Measurements from ENCODE around the gene ZBTB38. TPM values are rescaled to one million over a fixed set of nuclear protein-coding genes. Genes with fewer than 3 reads are reported as not detected.

ZBTB38 gene
- total and polyA plus RNA-seq, 2 experiments from 2014 or later, result 112 to 175 TPM

GRCh38 chr3:141408596-141408995 lies 40.3 kb downstream of the ZBTB38 start:
- H3K27ac ChIP-seq, result peak overlapping the region; percentile 92
- in situ Hi-C loops (cut with MboI), result no loop called here
- TF ChIP-seq EZH2 (IDR thresholded peaks at IDR 0.05; ENCODE audit: insufficient read depth, poor library complexity, severe bottlenecking), result no peak

DNA sequence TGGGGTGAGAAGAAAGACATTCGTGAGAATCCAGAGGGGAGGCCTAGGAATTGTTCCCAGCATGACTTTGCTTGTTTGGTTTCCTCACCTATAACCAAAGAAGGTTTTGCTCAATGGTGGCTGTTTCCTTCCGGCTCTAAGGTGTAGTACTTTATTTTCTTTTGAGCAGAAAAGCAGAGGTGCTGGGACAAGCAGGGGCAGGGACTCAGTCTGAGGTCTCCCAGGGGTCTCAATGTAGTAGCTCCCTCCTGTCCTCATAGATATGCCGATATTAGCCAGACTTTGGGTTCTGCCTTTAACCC lies 41.6 kb downstream of the ZBTB38 start:
- no peak for DNase-seq
- H3K4me2 ChIP-seq (ENCODE audit: unreplicated experiment), result peak overlapping the region; percentile 79
- 61 to 66% methylated on average over 3 of the region's 3 CpGs for WGBS, 2 experiments (ENCODE audit: low coverage in 1 of 2, low lambda C conversion rate in 2 of 2, missing lambda C conversion rate in 2 of 2)
- H3K27me3 ChIP-seq (replicated peaks; ENCODE audit: insufficient read depth), result no peaks in the 10 kb centered on the region
- no peak for TF ChIP-seq EZH2 (IDR thresholded peaks at IDR 0.05; ENCODE audit: insufficient read depth, poor library complexity, severe bottlenecking)
- in situ Hi-C loops (cut with MboI), result no loop called here
- H3K27ac ChIP-seq, result peak overlapping the region; percentile 92
- H3K9ac ChIP-seq, result peak overlapping the region; percentile 81
- peaks cover 96% of the 10 kb centered on the region for H3F3A ChIP-seq (ENCODE audit: insufficient read depth)
- H3K79me2 ChIP-seq (ENCODE audit: insufficient read depth), result peaks cover 90% of the 10 kb centered on the region
- H2AFZ ChIP-seq, result no peak overlapping the region
- H3K9me3 ChIP-seq (ENCODE audit: low read depth), result no peaks in the 10 kb centered on the region
- H3K4me3 ChIP-seq, result no peak overlapping the region
- H3K9me2 ChIP-seq (ENCODE audit: insufficient read depth), result no peaks in the 10 kb centered on the region
- no peaks in the 10 kb centered on the region for H4K20me1 ChIP-seq (ENCODE audit: insufficient read depth)
- H3K36me3 ChIP-seq (ENCODE audit: low read depth), result peaks cover 34% of the 10 kb centered on the region
- H3K4me1 ChIP-seq (ENCODE audit: insufficient read depth), result peaks cover 98% of the 10 kb centered on the region

More at GRCh38 chr3:141408596-141408995, 40.3 kb downstream of the ZBTB38 start:
- H3K36me3 ChIP-seq (ENCODE audit: low read depth), result peaks cover 32% of the 10 kb centered on the region
- no peaks in the 10 kb centered on the region for H3K9me3 ChIP-seq (ENCODE audit: low read depth)
- no peak for DNase-seq
- H3K27me3 ChIP-seq (replicated peaks; ENCODE audit: insufficient read depth), result no peaks in the 10 kb centered on the region
- no peaks in the 10 kb centered on the region for H3K9me2 ChIP-seq (ENCODE audit: insufficient read depth)
- no peak overlapping the region for H3K4me2 ChIP-seq (ENCODE audit: unreplicated experiment)
- no peak overlapping the region for H3K4me3 ChIP-seq
- peaks cover 96% of the 10 kb centered on the region for H3F3A ChIP-seq (ENCODE audit: insufficient read depth)
- no peaks in the 10 kb centered on the region for H4K20me1 ChIP-seq (ENCODE audit: insufficient read depth)
- no peak overlapping the region for H2AFZ ChIP-seq
- peak overlapping the region; percentile 65; the same call in 1 of the 2 replicates for H3K9ac ChIP-seq
- peaks cover 98% of the 10 kb centered on the region for H3K4me1 ChIP-seq (ENCODE audit: insufficient read depth)
- 24 to 31% methylated on average over 1 of the region's 1 CpG for WGBS, 2 experiments (ENCODE audit: low coverage in 1 of 2, low lambda C conversion rate in 2 of 2, missing lambda C conversion rate in 2 of 2)
- peaks cover 90% of the 10 kb centered on the region for H3K79me2 ChIP-seq (ENCODE audit: insufficient read depth)

DNA sequence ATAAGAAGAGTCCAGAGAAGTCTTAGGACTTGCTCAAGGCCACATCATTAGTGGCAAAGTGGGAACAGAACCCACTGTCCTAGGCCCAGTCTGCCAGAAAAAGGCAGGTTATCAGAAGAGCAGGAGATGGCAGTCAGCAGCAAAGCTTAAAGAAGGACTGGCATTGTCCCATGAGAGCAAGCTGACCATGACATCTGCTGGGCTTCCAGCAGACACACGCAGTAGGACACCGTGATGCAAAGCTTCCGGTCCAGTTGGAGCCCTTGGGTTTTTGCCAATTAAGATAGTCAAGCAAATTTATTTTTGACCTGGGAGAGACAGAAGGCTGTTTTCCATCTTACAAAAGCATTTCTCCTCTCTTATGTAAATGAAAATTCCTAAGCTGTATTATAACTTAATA lies 42.1 kb downstream of the ZBTB38 start:
- Histone ChIP-seq H3K27ac (peak overlapping the region; percentile 92), H3K4me2 (ENCODE audit: unreplicated experiment) (peak overlapping the region; percentile 79), H2AFZ (no peak overlapping the region), H3K27me3 (replicated peaks; ENCODE audit: insufficient read depth) (no peaks in the 10 kb centered on the region), H3K4me3 (no peak overlapping the region), H4K20me1 (ENCODE audit: insufficient read depth) (no peaks in the 10 kb centered on the region), H3K9me3 (ENCODE audit: low read depth) (no peaks in the 10 kb centered on the region), H3K36me3 (ENCODE audit: low read depth) (peaks cover 36% of the 10 kb centered on the region), H3F3A (ENCODE audit: insufficient read depth) (peaks cover 96% of the 10 kb centered on the region), H3K79me2 (ENCODE audit: insufficient read depth) (peaks cover 92% of the 10 kb centered on the region), H3K4me1 (ENCODE audit: insufficient read depth) (peaks cover 98% of the 10 kb centered on the region), H3K9me2 (ENCODE audit: insufficient read depth) (no peaks in the 10 kb centered on the region), H3K9ac (peak overlapping the region; percentile 81)
- WGBS, 2 experiments (ENCODE audit: low coverage in 1 of 2, low lambda C conversion rate in 2 of 2, missing lambda C conversion rate in 2 of 2), result 14 to 16% methylated on average over 3 of the region's 3 CpGs
- in situ Hi-C loops (cut with MboI), result no loop called here
- TF ChIP-seq EZH2phosphoT487 (IDR thresholded peaks at IDR 0.05; ENCODE audit: insufficient read depth, low read depth) (no peak), EZH2 (IDR thresholded peaks at IDR 0.05; ENCODE audit: insufficient read depth, poor library complexity, severe bottlenecking) (no peak)
- DNase-seq, result peak; percentile 75

GRCh38 chr3:141410846-141411245 lies 42.5 kb downstream of the ZBTB38 start:
- Histone ChIP-seq H3K27ac (peak overlapping the region; percentile 92), H3K4me3 (no peak overlapping the region), H3K79me2 (ENCODE audit: insufficient read depth) (peaks cover 92% of the 10 kb centered on the region), H2AFZ (no peak overlapping the region), H3K4me1 (ENCODE audit: insufficient read depth) (peaks cover 98% of the 10 kb centered on the region), H4K20me1 (ENCODE audit: insufficient read depth) (no peaks in the 10 kb centered on the region), H3K9me3 (ENCODE audit: low read depth) (no peaks in the 10 kb centered on the region), H3K9me2 (ENCODE audit: insufficient read depth) (no peaks in the 10 kb centered on the region), H3K27me3 (replicated peaks; ENCODE audit: insufficient read depth) (no peaks in the 10 kb centered on the region), H3K36me3 (ENCODE audit: low read depth) (peaks cover 36% of the 10 kb centered on the region; the same call in 1 of the 2 replicates), H3K4me2 (ENCODE audit: unreplicated experiment) (peak overlapping the region; percentile 79), H3F3A (ENCODE audit: insufficient read depth) (peaks cover 93% of the 10 kb centered on the region), H3K9ac (peak overlapping the region; percentile 81)
- DNase-seq, result peak; percentile 60
- WGBS, 2 experiments (ENCODE audit: low coverage in 1 of 2, low lambda C conversion rate in 2 of 2, missing lambda C conversion rate in 2 of 2), result 64 to 65% methylated on average over 3 of the region's 3 CpGs
- in situ Hi-C loops (cut with MboI), result no loop called here
- TF ChIP-seq EZH2 (IDR thresholded peaks at IDR 0.05; ENCODE audit: insufficient read depth, poor library complexity, severe bottlenecking) (no peak), EZH2phosphoT487 (IDR thresholded peaks at IDR 0.05; ENCODE audit: insufficient read depth, low read depth) (no peak)

DNA sequence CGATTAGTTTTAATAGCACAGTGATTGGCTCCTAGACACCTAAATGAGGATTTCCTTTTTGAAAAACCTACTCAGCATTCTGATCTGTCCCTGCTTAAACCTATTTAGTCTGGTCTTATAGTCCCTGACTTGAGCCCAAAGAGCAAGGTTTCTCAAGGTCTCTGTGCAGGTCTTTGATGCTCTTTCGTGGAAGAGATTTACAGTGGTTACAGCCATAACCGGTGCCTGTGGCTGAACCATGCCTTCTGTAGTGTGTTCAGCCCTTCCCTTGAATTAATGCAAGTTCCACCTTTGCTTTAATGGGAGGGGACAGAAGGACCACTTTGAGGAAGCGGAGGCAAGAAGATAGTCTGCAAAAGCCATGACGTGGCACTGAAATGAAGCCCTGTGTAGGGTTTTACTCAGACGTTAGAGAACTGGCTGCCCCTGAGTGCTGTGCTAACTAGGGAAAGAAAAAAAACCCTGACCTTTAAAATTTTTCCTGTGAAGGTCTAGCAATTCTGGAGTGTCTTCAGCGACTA lies 43.0 kb downstream of the ZBTB38 start:
- H3K9ac ChIP-seq, result peak overlapping the region; percentile 81
- TF ChIP-seq EZH2 (IDR thresholded peaks at IDR 0.05; ENCODE audit: insufficient read depth, poor library complexity, severe bottlenecking) (no peak), EZH2phosphoT487 (IDR thresholded peaks at IDR 0.05; ENCODE audit: insufficient read depth, low read depth) (no peak)
- peak overlapping the region; percentile 92 for H3K27ac ChIP-seq
- H3K79me2 ChIP-seq (ENCODE audit: insufficient read depth), result peaks cover 92% of the 10 kb centered on the region
- peak overlapping the region; percentile 79 for H3K4me2 ChIP-seq (ENCODE audit: unreplicated experiment)
- H3K9me2 ChIP-seq (ENCODE audit: insufficient read depth), result no peaks in the 10 kb centered on the region
- peaks cover 32% of the 10 kb centered on the region; the same call in 1 of the 2 replicates for H3K36me3 ChIP-seq (ENCODE audit: low read depth)
- no peaks in the 10 kb centered on the region for H3K27me3 ChIP-seq (replicated peaks; ENCODE audit: insufficient read depth)
- no peak overlapping the region for H3K4me3 ChIP-seq
- in situ Hi-C loops (cut with MboI), result no loop called here
- no peaks in the 10 kb centered on the region for H3K9me3 ChIP-seq (ENCODE audit: low read depth)
- H3K4me1 ChIP-seq (ENCODE audit: insufficient read depth), result peaks cover 93% of the 10 kb centered on the region
- DNase-seq, result peak; percentile 54
- no peaks in the 10 kb centered on the region for H4K20me1 ChIP-seq (ENCODE audit: insufficient read depth)
- peaks cover 88% of the 10 kb centered on the region for H3F3A ChIP-seq (ENCODE audit: insufficient read depth)
- H2AFZ ChIP-seq, result no peak overlapping the region
- WGBS, 2 experiments (ENCODE audit: low coverage in 1 of 2, low lambda C conversion rate in 2 of 2, missing lambda C conversion rate in 2 of 2), result 65 to 66% methylated on average over 7 of the region's 7 CpGs

Measured in GM23248 (cell line).